Measurements from ENCODE around the gene DNAJC17.

- TF ChIP-seq CTCF (IDR thresholded peaks at IDR 0.05; ENCODE audit: poor library complexity, severe bottlenecking) (no peak), TAF1 (IDR thresholded peaks at IDR 0.05; ENCODE audit: low read depth) (no peak), MXI1 (conservative IDR thresholded peaks at IDR 0.05; ENCODE audit: poor library complexity, severe bottlenecking) (no peak), EP300 (conservative IDR thresholded peaks at IDR 0.05; ENCODE audit: poor library complexity, severe bottlenecking) (no peak), EZH2 (IDR thresholded peaks at IDR 0.05; ENCODE audit: borderline replicate concordance, insufficient read depth, low read length, poor library complexity, severe bottlenecking) (no peak), POLR2AphosphoS5 (IDR thresholded peaks at IDR 0.05) (no peak), REST (IDR thresholded peaks at IDR 0.05; ENCODE audit: borderline replicate concordance) (no peak)
These were observed 19.3 kb upstream of the DNAJC17 start for GRCh38 chr15:40826423-40827075.

Data from neural cell (in vitro differentiated cells).